ENCODE data around the gene SERPINF2. TPM values are rescaled to one million over a fixed set of nuclear protein-coding genes. Genes with fewer than 3 reads are reported as not detected.

Gene SERPINF2
- total RNA-seq, 1 donor from 2014 or later, result 20.6 TPM

GRCh38 chr17:1714427-1714979 is 28.2 kb upstream of the SERPINF2 start:
- H3K27me3 ChIP-seq, result no peaks in the 10 kb centered on the region
- no peak for TF ChIP-seq CTCF (IDR thresholded peaks at IDR 0.05)
- H3K27ac ChIP-seq, result peak overlapping the region; percentile 100
- H3K4me1 ChIP-seq, result peaks cover 16 to 51% of the 10 kb centered on the region in 2 donors
- peaks cover 22 to 40% of the 10 kb centered on the region in 2 donors for H3K36me3 ChIP-seq
- DNase-seq (ENCODE audit: low spot score in 2 of 2), result peak; percentile 91 to 100
- intact Hi-C loops (cut with DNase I), result loop anchor here (5.0 to 10.0 kb wide), 2 partner anchors 47 to 230 kb away; no protein-coding TSS in a partner anchor
- H3K4me3 ChIP-seq, result peak overlapping the region; percentile 99
- H3K9me3 ChIP-seq, result no peaks in the 10 kb centered on the region

- intact Hi-C loops (cut with DNase I), result loop anchor here (5.0 to 10.0 kb wide), 6 partner anchors 48 to 687 kb away; partner anchors contain the start of genes MNT, OVCA2 and PITPNA
- no peak for TF ChIP-seq CTCF (IDR thresholded peaks at IDR 0.05)
- Histone ChIP-seq H3K27ac (peak overlapping the region; percentile 100), H3K27me3 (no peaks in the 10 kb centered on the region), H3K4me1 (peaks cover 16 to 46% of the 10 kb centered on the region in 2 donors), H3K4me3 (peak overlapping the region; percentile 99), H3K36me3 (peaks cover 22 to 40% of the 10 kb centered on the region in 2 donors), H3K9me3 (no peaks in the 10 kb centered on the region)
- DNase-seq (ENCODE audit: low spot score in 2 of 2), result peak; percentile 79 to 96
These were observed 27.5 kb upstream of the SERPINF2 start for GRCh38 chr17:1714980-1715802.

DNA sequence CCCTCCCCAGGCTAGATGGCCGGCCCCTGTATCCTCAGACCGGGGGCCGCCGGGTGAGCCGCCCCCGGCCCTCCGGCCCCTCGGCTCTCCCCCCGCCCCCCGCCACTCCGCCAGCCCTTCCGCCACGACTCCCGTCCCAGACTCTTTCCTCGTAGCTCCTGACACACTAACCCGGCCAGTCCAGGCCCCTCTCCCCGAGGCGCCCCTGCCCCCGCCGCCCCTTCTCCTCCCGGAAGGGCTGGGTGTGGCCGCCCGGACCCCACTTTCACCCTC is 26.9 kb upstream of the SERPINF2 start:
- intact Hi-C loops (cut with DNase I), result loop anchor here (2.0 to 10.0 kb wide), 6 partner anchors 67 to 687 kb away; partner anchors contain the start of genes MNT, OVCA2, PITPNA and RILP
- H3K9me3 ChIP-seq, result no peaks in the 10 kb centered on the region
- no peaks in the 10 kb centered on the region for H3K27me3 ChIP-seq
- no peak for TF ChIP-seq CTCF (IDR thresholded peaks at IDR 0.05)
- peaks cover 11 to 42% of the 10 kb centered on the region in 2 donors for H3K4me1 ChIP-seq
- no peak for DNase-seq (ENCODE audit: low spot score in 2 of 2)
- H3K27ac ChIP-seq, result peak overlapping the region; percentile 100
- peaks cover 22 to 40% of the 10 kb centered on the region in 2 donors for H3K36me3 ChIP-seq
- H3K4me3 ChIP-seq, result peak overlapping the region; percentile 99

GRCh38 chr17:1716076-1716911 is 26.4 kb upstream of the SERPINF2 start:
- intact Hi-C loops (cut with DNase I), result loop anchor here (2.0 to 10.0 kb wide), 6 partner anchors 67 to 686 kb away; partner anchors contain the start of genes MNT, OVCA2, PITPNA and RILP
- H3K36me3 ChIP-seq, result peaks cover 22 to 35% of the 10 kb centered on the region in 2 donors
- no peaks in the 10 kb centered on the region for H3K9me3 ChIP-seq
- DNase-seq (ENCODE audit: low spot score in 2 of 2), result peak; percentile 100
- H3K4me1 ChIP-seq, result peaks cover 11 to 37% of the 10 kb centered on the region in 2 donors
- peak overlapping the region; percentile 99 for H3K4me3 ChIP-seq
- TF ChIP-seq CTCF (IDR thresholded peaks at IDR 0.05), result peak in 2 of 3 experiments; percentile 5 to 26
- H3K27ac ChIP-seq, result peak overlapping the region; percentile 100
- H3K27me3 ChIP-seq, result no peaks in the 10 kb centered on the region

Data from ascending aorta (tissue), 2 donors.